GM19372 (cell line): ENCODE results near the gene GABRR1.
"Not testable (repeated sequence)": the region's sequence is repeated elsewhere in the genome, so short reads cannot be mapped to it uniquely, and the experiment has no call there.

Source experiments
- ATAC-seq: cut with Tn5 transposase; IDR thresholded peaks from one replicate; pipeline ENCODE4 v1.9.1; 2021; ENCODE audit warnings: mild to moderate bottlenecking, low read depth, moderate library complexity; ENCODE audit not compliant: unreplicated experiment

GABRR1 gene

DNA sequence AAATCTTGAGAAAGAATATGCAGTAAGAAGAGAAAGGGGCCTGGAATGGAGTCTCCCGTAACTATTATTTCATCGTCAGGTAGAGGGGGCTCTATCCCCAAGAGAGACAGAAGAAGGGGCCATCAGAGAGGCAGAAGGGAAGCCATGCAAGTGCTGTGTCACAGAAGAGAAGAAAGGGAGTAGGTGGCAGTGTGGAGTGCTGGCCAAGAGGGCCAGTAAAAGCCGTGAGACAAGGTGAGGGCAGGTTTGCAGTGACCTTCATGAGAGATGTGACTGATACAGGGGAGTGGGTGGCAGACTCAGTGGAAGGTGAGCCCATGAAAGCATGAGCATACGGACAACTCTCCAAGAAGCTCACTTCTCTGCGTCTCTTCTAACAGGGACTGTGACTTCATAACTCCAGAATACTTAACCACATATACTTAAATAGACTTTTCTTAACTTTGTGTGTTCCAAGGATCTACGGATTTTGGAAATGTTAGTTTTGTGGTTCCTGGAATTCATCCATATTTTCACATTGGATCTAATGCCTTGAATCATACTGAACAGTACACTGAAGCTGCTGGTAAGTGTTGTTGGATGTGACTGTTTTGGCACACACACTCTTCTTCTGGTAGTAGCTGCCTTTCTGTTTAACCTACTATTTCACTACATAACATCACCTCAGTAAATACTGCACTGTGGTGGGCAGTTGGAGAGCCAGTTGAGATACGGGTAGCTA, 55.7 kb downstream of the GABRR1 start:
- no peak for ATAC-seq

DNA sequence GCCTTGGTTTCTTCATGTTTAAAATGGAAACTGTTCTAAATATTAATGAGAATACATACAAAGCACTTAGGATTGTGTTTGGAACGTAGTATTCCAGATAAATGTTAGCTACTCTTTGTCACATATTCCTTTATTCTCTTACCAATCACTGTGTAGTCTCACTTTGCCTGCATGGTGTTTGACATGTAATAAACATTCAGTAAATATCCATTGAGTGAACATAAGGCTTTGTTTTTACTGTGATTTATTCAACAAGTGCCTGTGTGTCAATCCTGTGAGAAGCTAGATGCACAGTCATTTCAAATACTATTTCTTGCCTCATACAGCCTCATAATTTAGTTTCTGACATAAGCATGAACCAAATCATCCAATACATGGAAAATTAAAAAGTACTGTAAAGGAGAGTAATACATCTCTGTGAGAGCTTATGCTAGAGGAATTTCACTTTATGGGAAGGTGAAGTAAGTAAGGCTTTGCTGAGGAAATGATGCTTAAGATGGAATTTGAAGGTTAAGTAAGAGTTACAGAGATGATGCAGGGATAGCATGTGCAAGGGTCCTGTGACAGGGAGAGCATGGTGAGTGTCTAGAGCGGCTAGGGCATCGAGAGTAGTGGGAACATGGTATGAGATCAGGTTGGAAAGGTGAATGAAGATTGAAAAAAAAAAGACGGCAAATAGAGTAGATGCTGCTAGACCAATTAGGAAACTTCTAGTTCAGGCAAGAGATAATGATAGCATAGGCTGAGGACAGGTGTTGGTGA, 56.6 kb downstream of the GABRR1 start:
- ATAC-seq, result no peak

DNA sequence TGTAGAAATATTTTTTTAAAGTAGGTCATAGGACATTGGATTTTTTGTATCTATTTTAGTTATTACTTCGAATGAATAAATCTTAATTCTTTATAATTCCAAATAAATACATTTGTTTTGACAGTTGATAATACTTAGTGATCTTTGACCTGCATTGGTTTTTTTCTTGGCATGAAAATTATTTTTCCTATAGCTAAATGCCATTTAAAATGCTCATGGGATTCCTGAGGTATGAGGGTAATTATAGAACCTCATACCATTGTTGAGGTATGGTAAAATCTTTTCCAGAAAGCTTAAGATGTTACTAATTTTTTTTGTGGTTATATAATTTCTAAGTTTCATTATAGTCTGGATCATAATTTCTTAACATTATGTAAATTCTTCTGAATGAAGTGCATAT, 63.0 kb downstream of the GABRR1 start:
- ATAC-seq, result no peak

DNA sequence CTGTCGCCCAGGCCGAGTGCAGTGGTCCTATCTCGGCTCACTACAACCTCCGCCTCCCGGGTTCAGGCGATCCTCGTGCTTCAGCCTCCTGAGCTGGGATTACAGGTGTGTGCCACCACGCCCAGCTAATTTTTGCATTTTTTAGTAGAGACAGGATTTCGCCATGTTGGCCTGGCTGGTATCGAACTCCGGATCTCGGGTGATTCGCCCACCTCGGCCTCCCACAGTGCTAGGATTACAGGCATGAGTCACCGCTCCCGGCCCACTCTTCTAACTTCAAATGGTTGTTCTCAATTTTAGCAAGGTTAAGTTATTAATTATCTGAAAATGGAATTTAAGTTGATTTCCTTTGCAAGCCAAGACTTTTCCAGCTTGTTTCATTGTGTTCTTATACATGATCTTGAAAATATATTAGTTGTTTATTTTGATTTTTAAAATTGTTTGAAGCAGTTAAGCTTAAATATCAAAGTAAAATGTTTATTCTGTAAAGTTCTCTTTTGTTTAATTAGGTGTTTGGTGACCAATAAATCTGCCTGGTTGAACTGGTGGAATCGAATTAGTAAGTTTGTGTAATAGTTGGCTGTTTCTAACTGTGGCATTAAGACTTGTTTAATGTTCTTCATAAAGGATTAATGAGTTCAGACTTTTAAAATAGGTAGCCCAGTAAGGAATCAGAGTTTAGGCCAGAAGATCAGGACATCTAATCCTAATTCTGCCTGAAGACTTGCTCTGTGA, 69.0 kb downstream of the GABRR1 start:
- ATAC-seq, result no peak

DNA sequence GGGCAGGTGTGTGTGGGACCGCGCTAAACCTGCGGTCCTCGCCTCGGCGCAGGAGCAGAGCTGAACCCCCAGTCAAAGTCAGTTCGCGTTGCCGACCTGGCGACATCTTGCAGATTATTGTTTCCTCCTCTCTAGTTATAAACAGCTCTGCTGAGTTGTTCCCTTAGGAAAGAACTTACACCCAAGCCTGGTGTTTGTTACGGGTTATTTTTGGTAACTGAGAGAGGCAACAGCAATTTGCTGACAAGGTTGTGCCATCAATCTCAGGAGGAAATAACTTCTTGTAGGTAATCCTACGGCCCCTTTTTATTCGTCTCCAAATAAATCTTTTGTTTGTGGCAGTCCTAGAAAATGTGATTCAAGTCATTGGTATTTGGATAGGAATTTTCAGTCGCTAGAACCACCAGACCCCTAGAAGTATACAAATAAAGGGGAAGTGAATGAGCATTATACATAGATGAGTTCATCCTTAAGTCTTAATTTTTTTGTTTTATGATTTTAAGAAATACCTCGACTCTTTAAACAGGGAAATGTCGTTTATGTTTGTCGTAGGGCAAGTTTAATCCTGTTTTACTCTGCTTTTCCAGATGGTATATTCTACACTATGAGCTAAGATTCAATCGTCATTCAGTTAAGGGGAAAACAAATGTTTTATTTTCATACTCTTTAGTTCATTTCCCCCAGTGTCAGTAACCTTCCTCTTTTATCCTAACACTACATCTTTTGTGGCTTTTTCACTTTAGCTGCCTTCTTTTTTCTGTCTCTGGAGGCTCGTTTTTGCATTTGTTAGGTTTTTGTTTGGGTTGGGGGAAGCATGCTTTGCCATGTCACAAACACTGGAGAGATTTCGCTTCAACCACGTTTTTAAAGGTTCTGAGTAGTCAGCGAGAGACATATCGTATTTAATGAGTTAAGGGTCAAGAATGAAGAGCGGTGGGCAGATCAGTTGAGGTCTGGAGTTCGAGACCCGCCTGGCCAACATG, 70.1 kb downstream of the GABRR1 start:
- peak; percentile 30 for ATAC-seq

DNA sequence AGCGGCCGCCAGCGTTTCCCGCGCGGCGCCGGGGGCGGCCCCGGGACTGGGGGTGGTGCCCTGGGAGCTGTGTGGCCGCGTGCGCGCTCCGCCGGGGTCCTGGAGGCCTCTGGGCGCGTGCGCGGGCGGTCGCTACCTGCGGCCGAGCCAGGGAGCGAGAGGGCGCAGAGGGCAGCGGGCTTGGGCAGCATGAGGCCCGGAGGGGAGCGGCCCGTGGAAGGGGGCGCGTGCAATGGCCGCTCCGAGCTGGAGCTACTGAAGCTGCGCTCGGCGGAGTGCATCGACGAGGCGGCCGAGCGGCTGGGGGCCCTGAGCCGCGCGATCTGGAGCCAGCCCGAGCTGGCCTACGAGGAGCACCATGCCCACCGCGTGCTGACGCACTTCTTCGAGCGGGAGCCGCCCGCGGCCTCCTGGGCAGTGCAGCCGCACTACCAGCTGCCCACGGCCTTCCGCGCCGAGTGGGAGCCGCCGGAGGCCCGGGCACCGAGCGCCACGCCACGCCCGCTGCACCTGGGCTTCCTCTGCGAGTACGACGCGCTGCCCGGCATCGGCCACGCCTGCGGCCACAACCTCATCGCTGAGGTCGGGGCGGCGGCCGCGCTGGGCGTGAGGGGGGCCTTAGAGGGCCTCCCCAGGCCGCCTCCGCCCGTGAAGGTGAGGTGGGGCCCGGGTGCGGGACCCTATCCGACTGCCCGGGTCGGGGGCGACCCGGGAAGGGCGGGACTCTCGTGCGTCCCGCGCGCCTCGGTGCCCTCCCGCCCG, 71.0 kb downstream of the GABRR1 start, which contains the start of gene PM20D2:
Gene PM20D2 (plus strand): TSS at position 100 of the 762 bp plus-strand sequence. CDS start 90 bp downstream, at position 190.
- peak; percentile 63 for ATAC-seq

DNA sequence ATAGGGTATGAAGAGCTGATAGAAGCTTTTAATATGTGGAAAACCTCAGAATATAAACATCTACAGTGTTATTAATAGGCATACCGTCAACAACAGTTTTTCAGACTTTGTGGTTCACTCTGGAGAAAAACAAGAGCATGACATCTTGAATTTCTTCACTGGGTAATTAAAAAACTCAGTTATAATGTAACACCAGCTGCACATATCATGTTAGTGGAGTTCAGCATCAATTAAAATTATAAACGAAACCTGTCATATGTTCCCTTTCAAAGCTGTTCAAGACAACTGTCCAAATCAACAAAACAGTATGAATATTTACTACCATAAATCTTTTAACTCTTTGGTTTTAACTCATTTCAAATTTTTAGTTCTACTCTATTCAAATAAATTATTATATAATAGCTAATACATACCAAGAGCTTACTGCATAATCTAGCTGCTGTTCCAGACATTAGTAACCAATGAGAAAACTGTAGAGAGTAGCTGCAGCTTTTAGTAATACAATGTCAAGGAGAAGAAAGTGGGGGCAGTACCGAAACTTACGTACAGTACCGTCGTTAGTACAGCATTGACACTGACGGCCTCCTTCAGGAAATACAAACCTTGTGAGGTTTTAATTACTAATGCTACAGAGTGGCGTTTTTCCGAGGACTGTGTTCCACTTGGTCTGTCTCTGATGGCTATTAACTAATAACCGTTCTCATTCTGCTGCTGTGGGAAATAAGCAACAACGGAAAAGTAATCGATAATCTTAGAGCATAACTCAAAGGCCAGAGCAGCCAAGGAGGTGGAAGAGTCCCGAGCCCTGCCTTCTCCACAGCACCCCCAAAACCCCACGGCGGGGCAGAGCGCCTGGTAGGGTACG, 71.8 kb downstream of the GABRR1 start:
- ATAC-seq, result peak; percentile 58

DNA sequence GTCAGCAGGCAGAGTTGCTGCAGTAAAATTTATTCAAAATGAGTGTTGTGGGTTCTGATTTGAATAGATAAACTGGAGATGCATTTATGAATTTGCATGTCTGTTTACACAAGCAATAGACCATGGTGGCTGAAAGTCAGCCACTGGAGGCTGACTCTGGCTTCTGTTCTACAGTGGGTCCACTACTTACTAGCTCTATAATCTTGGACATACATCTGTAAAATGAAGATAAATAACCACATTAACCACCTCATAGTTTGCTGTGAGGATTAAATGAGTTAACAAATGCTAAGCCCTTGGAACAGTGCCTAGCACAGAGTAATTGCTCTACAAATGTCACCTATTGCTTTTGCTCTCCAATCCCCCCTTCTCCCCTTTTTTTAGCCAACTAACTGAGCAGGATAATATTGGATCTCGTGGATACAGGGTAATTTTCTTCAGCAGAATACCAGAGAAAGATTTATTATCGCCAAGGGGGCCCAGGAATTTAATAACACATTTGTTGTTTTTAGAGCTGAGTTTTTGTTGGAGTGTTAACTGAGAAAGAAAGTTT, 72.7 kb downstream of the GABRR1 start:
- ATAC-seq, result no peak

DNA sequence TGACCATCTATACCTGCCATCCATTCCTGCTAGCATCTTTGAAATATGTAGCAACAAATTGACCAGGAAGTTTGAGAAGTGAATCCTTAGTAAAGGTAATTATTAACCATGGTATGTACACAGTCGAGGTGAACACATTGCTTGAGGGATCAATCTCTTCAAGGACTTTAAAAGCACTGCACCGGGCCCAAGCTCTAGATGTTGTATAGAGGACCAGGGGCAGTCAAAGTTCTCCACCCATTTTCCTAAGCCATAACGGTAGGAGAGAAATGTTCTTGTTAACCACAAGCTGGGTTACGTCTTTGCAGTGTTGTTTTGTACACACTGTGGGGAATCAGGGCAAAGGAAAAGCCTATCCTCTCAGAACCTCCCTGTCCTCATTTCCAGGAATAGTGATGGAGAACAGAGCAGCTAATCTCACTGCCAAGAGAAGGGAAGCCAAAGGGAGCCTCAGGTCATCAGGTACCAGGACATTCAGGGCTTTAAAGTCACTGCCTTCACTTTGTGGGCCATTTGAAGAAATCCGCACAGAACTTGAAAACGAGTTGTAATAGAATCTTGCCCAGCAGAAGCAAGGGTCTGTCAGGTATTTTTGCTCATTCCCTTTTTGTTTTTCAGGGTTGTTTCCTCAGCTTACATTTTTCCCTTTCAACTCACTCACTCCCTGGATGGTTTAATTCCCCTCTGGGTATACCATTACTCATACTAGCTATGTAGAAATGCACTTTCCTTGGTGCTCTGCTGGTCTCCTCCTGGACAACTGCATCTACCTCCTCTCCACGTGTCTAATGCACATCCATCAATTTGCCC, 76.6 kb downstream of the GABRR1 start:
- ATAC-seq, result no peak

DNA sequence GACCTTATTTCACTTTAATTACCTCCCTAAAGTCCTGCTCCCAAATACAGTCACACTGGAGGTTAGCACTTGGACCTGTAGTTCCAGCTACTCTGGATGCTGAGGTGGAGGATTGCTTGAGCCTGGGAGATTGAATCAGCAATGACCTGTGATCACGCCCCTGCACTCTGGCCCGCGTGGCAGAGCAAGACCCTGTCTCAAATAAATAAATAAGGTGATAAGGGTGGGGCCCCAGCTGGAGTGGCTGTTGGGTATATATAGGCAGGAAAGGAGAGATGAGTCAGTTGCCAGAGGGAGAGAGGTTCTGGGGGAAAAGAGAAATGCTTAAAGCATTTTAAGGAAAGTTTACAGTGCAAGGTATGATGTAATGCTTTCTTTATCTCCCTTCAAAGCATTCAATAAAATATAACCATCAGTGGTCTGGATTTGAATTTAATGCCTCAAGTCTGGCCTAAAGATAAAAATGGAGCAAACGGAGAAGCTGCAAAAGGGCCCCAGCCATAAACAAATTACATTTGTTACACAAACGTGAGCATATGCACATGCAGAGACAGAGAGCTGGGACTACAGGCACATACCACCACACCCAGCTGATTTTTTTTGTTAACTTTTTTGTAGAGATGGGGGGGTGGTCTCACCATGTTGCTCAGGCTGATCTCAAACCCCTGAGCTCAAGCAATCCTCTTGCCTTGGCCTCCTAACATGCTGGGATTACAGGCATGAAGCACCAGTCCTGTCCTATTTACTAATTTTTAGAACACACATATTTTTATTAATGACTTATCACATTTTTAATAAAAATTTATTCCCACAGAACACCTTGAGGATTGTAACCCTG, 77.4 kb downstream of the GABRR1 start:
- no peak for ATAC-seq

DNA sequence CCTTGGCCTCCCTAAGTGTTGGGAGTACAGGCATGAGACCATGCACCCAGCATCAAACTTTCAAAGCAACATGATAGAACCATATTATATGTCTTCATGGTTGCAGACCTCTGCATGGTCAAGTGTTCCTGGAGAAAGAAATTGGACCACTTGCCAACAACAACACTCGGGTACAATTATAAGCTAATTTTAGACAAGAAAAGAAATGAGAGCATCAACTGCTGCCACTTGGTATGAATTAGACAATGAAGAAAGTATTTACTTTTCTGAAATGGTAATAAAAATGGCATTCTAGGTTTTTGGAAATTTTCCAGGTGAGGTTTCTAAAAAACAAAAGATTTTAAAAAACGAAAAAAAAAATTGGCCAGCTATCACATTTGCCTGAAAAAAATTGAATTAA, 79.0 kb downstream of the GABRR1 start:
- no peak for ATAC-seq

DNA sequence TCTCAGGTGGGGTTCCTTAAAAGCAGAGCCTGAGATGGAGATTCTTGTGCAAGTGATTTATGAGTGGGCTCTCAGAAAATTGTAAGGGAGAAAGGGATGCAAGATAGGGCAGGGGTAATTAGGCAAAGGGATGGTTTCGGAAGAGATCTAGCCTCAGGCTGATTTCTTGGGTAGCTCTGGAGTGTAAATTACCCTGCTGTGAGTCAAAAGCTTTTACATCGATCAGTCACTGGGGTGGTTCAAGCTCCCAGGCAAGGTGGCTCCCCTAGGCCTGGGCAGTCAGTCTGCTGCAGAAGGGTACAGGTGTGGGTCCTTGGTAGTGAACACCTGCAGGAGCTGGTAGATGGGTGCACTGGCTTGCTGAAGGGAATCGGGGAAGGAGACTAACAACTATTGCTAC, 82.4 kb downstream of the GABRR1 start:
- no peak for ATAC-seq

DNA sequence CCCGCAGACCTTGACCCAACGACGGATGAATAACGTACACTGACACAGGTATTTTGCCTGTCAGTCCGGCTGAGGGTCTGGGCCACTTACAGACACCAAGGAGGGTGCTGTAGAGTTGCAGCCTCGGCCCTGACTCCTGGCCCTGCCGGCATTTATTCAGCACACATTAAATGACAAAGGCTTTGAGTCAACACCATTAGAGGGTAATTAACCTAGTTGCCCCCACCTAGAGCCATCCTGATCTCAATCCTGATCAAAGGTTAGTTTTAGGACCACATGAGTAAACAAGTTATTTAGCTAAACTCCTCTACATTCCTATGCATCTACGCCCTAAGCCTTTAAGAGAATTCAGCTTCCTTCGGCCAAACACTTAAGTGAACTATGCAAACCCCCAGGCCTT, 83.2 kb downstream of the GABRR1 start:
- no peak for ATAC-seq

DNA sequence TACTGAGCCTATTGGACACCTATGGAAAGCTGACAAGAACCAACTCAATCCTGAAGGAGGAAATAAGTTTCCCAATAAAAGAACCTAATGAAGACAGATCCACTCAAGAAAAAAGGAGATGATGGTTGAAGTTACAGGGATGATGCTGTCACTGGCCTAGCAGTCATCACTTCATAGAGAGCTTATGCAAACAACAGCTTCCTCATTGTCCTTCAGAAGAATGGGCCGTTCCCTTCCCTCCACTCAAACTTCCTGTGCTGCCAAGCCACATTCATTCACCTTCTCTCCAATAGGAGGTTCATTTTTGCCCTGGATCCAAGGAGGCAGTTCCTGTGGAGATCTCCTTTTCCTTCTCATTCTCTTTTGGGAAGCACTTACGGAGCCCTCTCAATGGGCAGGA, 85.1 kb downstream of the GABRR1 start:
- no peak for ATAC-seq

DNA sequence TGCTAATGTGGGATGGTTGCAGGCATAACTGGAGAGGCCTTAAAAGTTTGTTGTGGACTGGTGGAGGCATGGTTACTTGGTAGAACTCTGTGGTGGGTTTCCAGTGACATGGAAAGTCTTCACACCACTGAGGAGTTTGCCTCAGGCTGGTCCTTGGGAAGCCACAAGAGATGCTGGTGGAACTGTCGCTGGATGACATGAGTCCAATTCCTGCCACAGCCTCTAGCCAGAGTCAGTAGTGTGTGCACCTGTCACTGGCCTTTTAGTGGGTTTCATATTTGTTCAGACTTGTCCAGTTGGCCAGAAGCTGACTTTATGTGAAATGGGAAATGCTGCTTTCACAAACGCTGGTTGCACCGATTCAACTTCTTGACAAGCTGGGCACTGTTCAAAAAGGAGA, 85.6 kb downstream of the GABRR1 start:
- ATAC-seq, result no peak

DNA sequence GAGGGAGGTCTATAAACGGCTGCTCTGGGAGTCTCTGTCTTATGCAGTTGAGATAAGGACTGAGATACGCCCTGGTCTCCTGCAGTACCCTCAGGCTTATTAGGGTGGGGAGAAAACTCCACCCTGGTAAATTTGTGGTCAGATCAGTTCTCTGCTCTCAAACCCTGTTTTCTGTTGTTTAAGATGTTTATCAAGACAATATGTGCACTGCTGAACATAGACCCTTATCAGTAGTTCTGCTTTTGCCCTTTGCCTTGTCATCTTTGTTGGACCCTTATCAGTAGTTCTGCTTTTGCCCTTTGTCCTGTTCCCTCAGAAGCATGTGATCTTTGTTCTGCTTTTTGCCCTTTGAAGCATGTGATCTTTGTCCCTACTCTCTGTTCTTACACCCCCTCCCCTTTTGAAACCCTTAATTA, 88.9 kb downstream of the GABRR1 start:
- ATAC-seq, result not testable (repeated sequence)
